Naive thymus-derived CD4-positive, alpha-beta T cell (primary cell): Measurements from ENCODE around the gene MIA. TPM values are rescaled to one million over a fixed set of nuclear protein-coding genes. Genes with fewer than 3 reads are reported as not detected.
"Not testable (repeated sequence)": the region's sequence is repeated elsewhere in the genome, so short reads cannot be mapped to it uniquely, and the experiment has no call there.

Experiments
- ATAC-seq: fragments of 150-1000 bp; cut with Tn5 transposase; 2 replicates; pipeline ENCODE4 v1.10.0; 2021; ENCODE audit warnings: mild to moderate bottlenecking, moderate library complexity
- CTCF ChIA-PET: fragments of 350-600 bp; sonication (Branson Sonifier 250); formaldehyde crosslinking; loops from one replicate; lab custom pipeline; 2021; ENCODE audit warnings: antibody characterized with exemption; lab: Charles Lee
- POLR2A ChIA-PET: fragments of 350-600 bp; sonication (Branson Sonifier 250); formaldehyde crosslinking; loops from one replicate; lab custom pipeline; 2021; ENCODE audit warnings: antibody characterized with exemption, inconsistent platforms; lab: Charles Lee
- DNase-seq, 9 donors: peaks; one replicate each; pipeline versions ENCODE4 v3.0.0 to v3.0.0-alpha.2; 2020 to 2022; ENCODE audit warnings: mixed read lengths in 1 of 9
- H3K27ac ChIP-seq: one replicate; pipeline ENCODE4 v1.7.0; 2013; ENCODE audit warnings: mild to moderate bottlenecking, low read depth, low read length, moderate library complexity
- H3K27me3 ChIP-seq, 2 donors: one replicate each; pipeline ENCODE4 v1.7.0; 2013; ENCODE audit warnings: low read length in 2 of 2, mild to moderate bottlenecking in 2 of 2, moderate library complexity in 2 of 2; ENCODE audit not compliant: control insufficient read depth in 2 of 2, insufficient read depth in 2 of 2
- H3K36me3 ChIP-seq, 3 experiments: 1 replicate in 2 of 3; 2 replicates in 1 of 3; pipeline ENCODE4 v1.7.0; 2013; ENCODE audit warnings: low read length in 3 of 3, mild to moderate bottlenecking in 3 of 3, moderate library complexity in 1 of 3; ENCODE audit not compliant: insufficient read depth in 3 of 3, control insufficient read depth in 2 of 3
- H3K4me1 ChIP-seq, 2 donors: one replicate each; pipeline ENCODE4 v1.7.0; 2013; ENCODE audit warnings: low read length in 2 of 2, mild to moderate bottlenecking in 2 of 2, moderate library complexity in 1 of 2; ENCODE audit not compliant: control insufficient read depth in 2 of 2, insufficient read depth in 2 of 2
- H3K4me3 ChIP-seq: 2 replicates; pipeline ENCODE4 v1.7.0; 2013; ENCODE audit warnings: mild to moderate bottlenecking, low read length
- H3K9me3 ChIP-seq, 3 experiments: 1 replicate in 2 of 3; 2 replicates in 1 of 3; pipeline ENCODE4 v1.7.0; 2013; ENCODE audit warnings: low read length in 3 of 3; ENCODE audit not compliant: control insufficient read depth in 2 of 3
- H3K27ac Mint-ChIP-seq, 9 donors: one replicate each; pipeline ENCODE4 v1.8.0; 2020 to 2022; ENCODE audit warnings: mixed read lengths in 9 of 9, mild to moderate bottlenecking in 8 of 9, moderate library complexity in 5 of 9, inconsistent platforms in 2 of 9
- H3K27me3 Mint-ChIP-seq, 5 donors: one replicate each; pipeline ENCODE4 v1.8.0; 2021 to 2022; ENCODE audit warnings: mixed read lengths in 5 of 5, mild to moderate bottlenecking in 1 of 5
- H3K36me3 Mint-ChIP-seq, 5 donors: one replicate each; pipeline ENCODE4 v1.8.0; 2020 to 2022; ENCODE audit warnings: mixed read lengths in 5 of 5, mild to moderate bottlenecking in 3 of 5, inconsistent platforms in 1 of 5
- H3K4me1 Mint-ChIP-seq, 7 donors: one replicate each; pipeline ENCODE4 v1.8.0; 2020 to 2022; ENCODE audit warnings: mixed read lengths in 7 of 7, mild to moderate bottlenecking in 3 of 7, inconsistent platforms in 1 of 7
- H3K4me3 Mint-ChIP-seq, 10 donors: one replicate each; pipeline ENCODE4 v1.8.0; 2020 to 2022; ENCODE audit warnings: mild to moderate bottlenecking in 10 of 10, mixed read lengths in 10 of 10, moderate library complexity in 6 of 10, inconsistent platforms in 2 of 10
- H3K9me3 Mint-ChIP-seq, 11 donors: one replicate each; pipeline ENCODE4 v1.8.0; 2020 to 2022; ENCODE audit warnings: mixed read lengths in 11 of 11, mild to moderate bottlenecking in 4 of 11, inconsistent platforms in 1 of 11, moderate library complexity in 1 of 11
- intact Hi-C, 2 donors: fragments of 100-400 bp; cut with micrococcal nuclease; formaldehyde crosslinking; loops; one replicate each; pipeline ENCODE4 v1.15.1; 2023
- polyA plus RNA-seq, 2 donors: library from polyadenylated mRNA; unstranded; fragments of 300-500 nt; fragmentation: Illumina TruSeq; gene quantifications; one replicate each; pipeline ENCODE4 v1.2.3, GENCODE V29; 2021
- total RNA-seq, 6 experiments: library from RNA in 5 of 6; stranded (reverse) in 5 of 6; gene quantifications; 1 replicate in 5 of 6; 2 replicates in 1 of 6; pipeline ENCODE4 v1.2.3 and lab custom pipeline; 2021 to 2026

Gene MIA
- total and polyA plus RNA-seq, 7 experiments from 2014 or later, result 4.9 to 7.2 TPM; not detected in 5

- H3K27ac Mint-ChIP-seq, result peak overlapping the region in 8 of 9 donors; percentile 70 to 96 (median 88)
- peak overlapping the region; percentile 58 to 100 (median 80) for H3K4me3 Mint-ChIP-seq
- intact Hi-C loops, result no loop called here
- peaks cover 51 to 77% (median 76%) of the 10 kb centered on the region in 7 donors for H3K4me1 Mint-ChIP-seq
- peaks cover 0 to 2% (median 0%) of the 10 kb centered on the region in 11 donors for H3K9me3 Mint-ChIP-seq
- no peak overlapping the region for H3K4me3 ChIP-seq
- peaks cover 0 to 35% (median 0%) of the 10 kb centered on the region in 5 donors for H3K27me3 Mint-ChIP-seq
- H3K9me3 ChIP-seq, result no peaks in the 10 kb centered on the region
- H3K36me3 ChIP-seq, result peaks cover 0 to 22% (median 8%) of the 10 kb centered on the region in 3 experiments
- DNase-seq (no peak), ATAC-seq (no peak)
- peak overlapping the region; percentile 72 for H3K27ac ChIP-seq
- H3K27me3 ChIP-seq, result no peaks in the 10 kb centered on the region
- ChIA-PET POLR2A (interaction anchor here (0.8 to 0.9 kb wide), 2 partner anchors 11 to 44 kb away, joined by 4 to 6 read pairs; partner anchors contain the start of gene EGLN2), CTCF (no interaction called here)
- peaks cover 33 to 47% of the 10 kb centered on the region in 2 donors for H3K4me1 ChIP-seq
- H3K36me3 Mint-ChIP-seq, result peaks cover 0 to 18% (median 3%) of the 10 kb centered on the region in 5 donors
Observed at GRCh38 chr19:40810160-40810559, 34.8 kb downstream of the MIA start.

GRCh38 chr19:40810649-40811408, 35.5 kb downstream of the MIA start:
- ChIA-PET POLR2A (interaction anchor here (0.7 to 1.4 kb wide), 3 partner anchors 8 to 148 kb away, joined by 3 to 5 read pairs (median 5); no protein-coding TSS in a partner anchor), CTCF (interaction anchor here (1.3 kb wide), 1 partner anchor 61 kb away, joined by 3 read pairs; the partner anchor contains the start of gene ACTMAP)
- Mint-ChIP-seq H3K4me1 (peaks cover 48 to 71% (median 70%) of the 10 kb centered on the region in 7 donors), H3K36me3 (peaks cover 0 to 18% (median 3%) of the 10 kb centered on the region in 5 donors), H3K27me3 (peaks cover 0 to 39% (median 0%) of the 10 kb centered on the region in 5 donors), H3K27ac (peak overlapping the region; percentile 87 to 97 (median 90)), H3K4me3 (peak overlapping the region; percentile 88 to 100 (median 94))
- H3K27me3 ChIP-seq, intact Hi-C loops, H3K9me3 ChIP-seq, H3K9me3 Mint-ChIP-seq: not testable (repeated sequence)
- ATAC-seq, result peak; percentile 83
- DNase-seq, result peak in 6 of 9 donors; percentile 35 to 70 (median 52)
- peak overlapping the region; percentile 72 for H3K27ac ChIP-seq
- H3K4me3 ChIP-seq, result peak overlapping the region; percentile 54
- H3K4me1 ChIP-seq, result peaks cover 26 to 40% of the 10 kb centered on the region in 2 donors
- peaks cover 0 to 22% (median 8%) of the 10 kb centered on the region in 3 experiments for H3K36me3 ChIP-seq

- Histone ChIP-seq H3K9me3 (no peaks in the 10 kb centered on the region), H3K27me3 (no peaks in the 10 kb centered on the region), H3K4me1 (peaks cover 17 to 31% of the 10 kb centered on the region in 2 donors), H3K27ac (peak overlapping the region; percentile 72), H3K4me3 (peak overlapping the region; percentile 54), H3K36me3 (peaks cover 0 to 22% (median 8%) of the 10 kb centered on the region in 3 experiments)
- Mint-ChIP-seq H3K27ac (peak overlapping the region; percentile 70 to 95 (median 88)), H3K36me3 (peaks cover 0 to 17% (median 1%) of the 10 kb centered on the region in 5 donors), H3K9me3 (peaks cover 0 to 2% (median 0%) of the 10 kb centered on the region in 11 donors), H3K4me1 (peaks cover 39 to 62% (median 61%) of the 10 kb centered on the region in 7 donors), H3K27me3 (peaks cover 0 to 42% (median 0%) of the 10 kb centered on the region in 5 donors), H3K4me3 (peak overlapping the region; percentile 88 to 100 (median 94))
- intact Hi-C loops, result no loop called here
- no peak for ATAC-seq
- DNase-seq, result peak in 4 of 9 donors; percentile 45 to 53 (median 46)
- ChIA-PET POLR2A (interaction anchor here (0.7 to 1.4 kb wide), 5 partner anchors 9 to 148 kb away, joined by 3 to 5 read pairs (median 5); partner anchors contain the start of genes EGLN2 and RAB4B), CTCF (interaction anchor here (1.3 kb wide), 2 partner anchors 61 to 148 kb away, joined by 3 read pairs; partner anchors contain the start of gene ACTMAP)
Observed at GRCh38 chr19:40811478-40812341, 36.4 kb downstream of the MIA start.

- Mint-ChIP-seq H3K27ac (peak overlapping the region in 8 of 9 donors; percentile 72 to 95 (median 84)), H3K27me3 (peaks cover 0 to 42% (median 0%) of the 10 kb centered on the region in 5 donors), H3K36me3 (peaks cover 0 to 13% (median 0%) of the 10 kb centered on the region in 5 donors), H3K4me1 (peaks cover 30 to 55% (median 52%) of the 10 kb centered on the region in 7 donors), H3K4me3 (peak overlapping the region; percentile 42 to 100 (median 92))
- DNase-seq, H3K27ac ChIP-seq, H3K27me3 ChIP-seq, ATAC-seq, H3K4me3 ChIP-seq, H3K9me3 Mint-ChIP-seq, intact Hi-C loops, H3K9me3 ChIP-seq: not testable (repeated sequence)
- peaks cover 0 to 18% (median 8%) of the 10 kb centered on the region in 3 experiments for H3K36me3 ChIP-seq
- peaks cover 9 to 22% of the 10 kb centered on the region in 2 donors for H3K4me1 ChIP-seq
- ChIA-PET CTCF (interaction anchor here (0.7 to 1.3 kb wide), 2 partner anchors 57 to 149 kb away, joined by 3 to 4 read pairs; no protein-coding TSS in a partner anchor), POLR2A (interaction anchor here (1.0 to 1.4 kb wide), 3 partner anchors 14 to 35 kb away, joined by 3 to 5 read pairs (median 5); partner anchors contain the start of genes EGLN2 and RAB4B)
Observed at GRCh38 chr19:40812571-40812970, 37.2 kb downstream of the MIA start.

- DNase-seq (no peak), ATAC-seq (no peak)
- Histone ChIP-seq H3K27ac (no peak overlapping the region), H3K4me3 (no peak overlapping the region), H3K36me3 (peaks cover 0 to 12% (median 4%) of the 10 kb centered on the region in 3 experiments), H3K9me3 (no peaks in the 10 kb centered on the region), H3K27me3 (no peaks in the 10 kb centered on the region), H3K4me1 (peaks cover 7 to 20% of the 10 kb centered on the region in 2 donors)
- Mint-ChIP-seq H3K27ac (peak overlapping the region in 4 of 9 donors; percentile 77 to 90 (median 86)), H3K36me3 (peaks cover 0 to 11% (median 0%) of the 10 kb centered on the region in 5 donors), H3K9me3 (peaks cover 0 to 2% (median 0%) of the 10 kb centered on the region in 11 donors), H3K4me1 (peaks cover 31 to 55% (median 52%) of the 10 kb centered on the region in 7 donors), H3K4me3 (peak overlapping the region in 8 of 10 donors; percentile 88 to 100 (median 92)), H3K27me3 (peaks cover 0 to 42% (median 0%) of the 10 kb centered on the region in 5 donors)
- CTCF ChIA-PET, result no interaction called here
- intact Hi-C loops, result no loop called here
- POLR2A ChIA-PET, result interaction anchor here (1.2 kb wide), 1 partner anchor 35 kb away, joined by 5 read pairs; the partner anchor contains the start of gene RAB4B
Observed at GRCh38 chr19:40813182-40813581, 37.9 kb downstream of the MIA start.
